Choroid plexus epithelial cell (primary cell): ENCODE measurements around the gene PRKCQ.

Experiments used
- DNase-seq: peaks from one replicate; pipeline ENCODE4 v3.0.0-alpha.2; 2010; ENCODE audit warnings: low read depth
- H3K4me3 ChIP-seq: 2 replicates; pipeline ENCODE4 v1.5.1; 2011; ENCODE audit warnings: low read depth, mild to moderate bottlenecking, control low read depth, low read length, moderate library complexity
- CTCF ChIP-seq: conservative IDR thresholded peaks from 2 replicates; pipeline ENCODE4 v1.5.1; 2011; ENCODE audit warnings: low read depth, mild to moderate bottlenecking, control low read depth, inconsistent platforms, low read length, moderate library complexity

PRKCQ gene

DNA sequence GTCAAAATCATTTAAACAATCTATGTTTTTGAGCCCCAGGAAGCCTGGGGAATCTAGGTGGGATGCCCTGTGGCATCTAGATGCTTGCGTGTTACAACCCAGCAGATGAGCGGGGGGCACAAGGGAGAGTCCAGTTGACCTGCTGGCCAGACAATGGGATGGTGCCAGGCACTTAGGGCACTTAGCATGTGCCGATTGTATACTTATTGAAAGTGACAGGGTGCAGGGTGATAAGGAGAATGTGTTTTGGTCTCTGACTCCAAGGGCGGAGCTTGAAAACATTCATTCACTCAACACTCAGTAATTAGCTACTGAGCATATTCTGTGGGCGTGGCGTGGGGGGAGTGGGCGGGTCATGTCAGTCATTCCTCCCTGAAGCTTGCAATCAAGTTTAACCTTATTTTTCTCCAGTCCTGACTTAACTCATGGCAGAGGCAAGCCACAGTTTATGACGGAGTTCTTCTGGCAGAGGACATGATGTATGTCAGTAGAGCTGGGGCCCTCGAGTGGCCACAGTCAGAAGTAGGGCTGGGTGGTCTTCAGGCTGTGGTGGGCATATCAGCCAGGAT is 115.1 kb downstream of the PRKCQ start:
- TF ChIP-seq CTCF: no peak
- no peak overlapping the region for H3K4me3 ChIP-seq
- DNase-seq: no peak

DNA sequence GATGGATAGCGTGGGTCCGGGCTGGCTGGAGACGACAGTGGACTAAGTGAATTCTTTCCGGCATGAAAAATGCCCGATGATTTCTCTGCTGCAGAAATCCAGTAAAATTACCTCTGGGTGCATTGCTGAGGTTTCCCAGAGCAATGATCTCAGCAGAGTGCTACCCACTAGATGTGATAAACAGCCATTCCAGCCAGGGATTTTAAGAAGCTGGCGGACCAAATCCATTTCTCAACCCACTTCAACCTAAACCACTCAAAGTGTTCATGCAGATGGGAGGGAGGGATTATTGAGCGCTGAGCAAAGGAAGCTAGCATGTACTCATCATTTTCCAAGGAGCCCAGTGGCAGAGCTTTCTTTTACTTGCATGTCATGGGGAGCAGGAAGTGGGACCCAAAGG is 116.7 kb downstream of the PRKCQ start:
- no peak for TF ChIP-seq CTCF
- no peak overlapping the region for H3K4me3 ChIP-seq
- DNase-seq: no peak

GRCh38 chr10:6461961-6462360 is 118.1 kb downstream of the PRKCQ start:
- peak; percentile 2 for DNase-seq

DNA sequence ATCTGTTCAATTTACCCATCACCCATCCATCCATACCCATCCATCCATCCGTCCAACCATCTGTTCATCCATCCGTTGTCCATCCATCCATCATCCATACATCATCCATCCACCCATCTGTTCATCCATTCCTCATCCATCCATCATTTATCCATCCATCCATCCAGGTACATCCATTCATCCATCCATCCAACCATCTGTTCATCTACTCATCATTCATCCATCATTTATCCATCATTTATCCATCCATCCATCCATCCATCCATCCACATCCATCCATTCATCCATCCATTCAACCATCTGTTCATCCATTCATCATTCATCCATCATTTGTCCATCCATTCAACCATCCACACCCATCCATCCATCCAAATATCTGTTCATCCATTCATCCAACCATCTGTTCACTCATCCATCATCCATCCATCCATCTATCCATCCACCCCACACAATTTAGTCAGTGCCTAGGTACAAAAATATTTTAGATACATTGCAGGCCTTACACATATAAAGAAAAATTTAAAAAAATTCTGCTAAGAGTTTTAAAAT is 119.1 kb downstream of the PRKCQ start:
- TF ChIP-seq CTCF: no peak
- no peak for DNase-seq
- no peak overlapping the region for H3K4me3 ChIP-seq

More at GRCh38 chr10:6461961-6462360, 118.1 kb downstream of the PRKCQ start:
- no peak overlapping the region for H3K4me3 ChIP-seq
- no peak for TF ChIP-seq CTCF

- no peak overlapping the region for H3K4me3 ChIP-seq
- TF ChIP-seq CTCF: no peak
- DNase-seq: no peak
Observed at GRCh38 chr10:6458814-6459213, 121.3 kb downstream of the PRKCQ start.

GRCh38 chr10:6457376-6457775 is 122.7 kb downstream of the PRKCQ start:
- no peak overlapping the region for H3K4me3 ChIP-seq
- TF ChIP-seq CTCF: no peak
- no peak for DNase-seq

DNA sequence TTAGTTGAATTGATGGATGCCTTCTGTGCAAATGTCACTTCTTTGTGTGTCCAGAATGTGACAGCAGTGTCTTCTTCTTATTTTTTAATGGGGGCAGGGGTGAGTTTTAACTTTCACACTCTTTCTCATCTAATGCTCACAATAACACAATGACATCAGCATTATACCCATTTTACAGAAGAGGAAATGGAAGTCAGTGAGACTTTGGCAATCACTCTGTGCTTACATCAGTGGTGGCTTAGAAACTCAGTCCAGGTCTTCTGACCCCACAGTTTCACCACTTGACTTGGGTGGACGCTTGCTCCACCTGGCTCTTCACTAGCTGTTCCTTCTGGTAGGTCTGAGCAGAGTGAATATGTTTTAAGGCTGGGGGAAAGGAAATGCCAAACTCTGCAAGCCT is 124.0 kb downstream of the PRKCQ start:
- TF ChIP-seq CTCF: no peak
- H3K4me3 ChIP-seq: no peak overlapping the region

More for the DNA sequence above, 124.0 kb downstream of the PRKCQ start:
- no peak for DNase-seq
